ENCODE measurements around the gene COQ8A.

COQ8A gene

DNA sequence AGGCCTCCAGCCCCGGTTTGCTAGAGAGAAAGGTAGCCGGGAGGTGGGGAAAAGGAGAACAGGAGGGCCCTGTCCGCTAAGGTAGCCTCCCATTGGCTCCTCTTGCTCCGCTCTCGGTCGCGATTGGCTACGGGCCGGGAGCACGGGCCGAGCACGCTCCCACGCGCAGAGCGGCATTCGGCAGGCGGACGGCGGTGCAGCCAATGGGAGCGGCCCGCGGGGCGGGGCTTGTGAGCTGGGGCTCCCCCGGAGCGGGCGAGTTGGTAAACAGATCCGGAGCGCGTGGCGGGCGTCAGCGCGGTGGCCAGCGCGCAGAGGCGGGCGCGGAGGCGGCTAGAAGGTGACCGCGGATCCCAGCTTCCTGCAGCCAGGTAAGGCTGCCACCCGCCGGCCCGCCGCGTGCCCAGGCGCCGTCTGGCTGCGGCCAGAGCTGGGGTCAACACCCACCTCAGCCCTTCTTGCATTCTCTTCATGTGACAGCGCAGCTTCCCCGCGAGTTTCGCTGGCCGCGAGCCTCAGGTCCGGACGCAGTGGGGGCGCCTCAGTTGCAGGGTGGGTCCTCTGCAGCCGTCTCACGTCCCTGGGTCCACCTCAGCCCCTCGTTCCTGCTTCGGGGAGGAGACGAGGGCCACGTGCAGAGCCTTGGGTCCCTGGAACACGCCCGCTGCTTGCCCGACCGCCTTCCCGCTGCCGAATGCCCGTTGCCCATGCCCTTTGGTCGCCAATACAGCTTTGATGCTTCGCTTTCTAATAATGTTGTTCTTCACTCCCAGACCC lies at the start of gene COQ8A:
Gene COQ8A, plus strand, starts transcription at position 266 of the 777 bp plus-strand sequence. CDS start 21,092 bp downstream, outside the sequence.
- H3K27ac ChIP-seq: peak within 1 kb of the TSS; percentile 98
- TF ChIP-seq, protein P1, sequence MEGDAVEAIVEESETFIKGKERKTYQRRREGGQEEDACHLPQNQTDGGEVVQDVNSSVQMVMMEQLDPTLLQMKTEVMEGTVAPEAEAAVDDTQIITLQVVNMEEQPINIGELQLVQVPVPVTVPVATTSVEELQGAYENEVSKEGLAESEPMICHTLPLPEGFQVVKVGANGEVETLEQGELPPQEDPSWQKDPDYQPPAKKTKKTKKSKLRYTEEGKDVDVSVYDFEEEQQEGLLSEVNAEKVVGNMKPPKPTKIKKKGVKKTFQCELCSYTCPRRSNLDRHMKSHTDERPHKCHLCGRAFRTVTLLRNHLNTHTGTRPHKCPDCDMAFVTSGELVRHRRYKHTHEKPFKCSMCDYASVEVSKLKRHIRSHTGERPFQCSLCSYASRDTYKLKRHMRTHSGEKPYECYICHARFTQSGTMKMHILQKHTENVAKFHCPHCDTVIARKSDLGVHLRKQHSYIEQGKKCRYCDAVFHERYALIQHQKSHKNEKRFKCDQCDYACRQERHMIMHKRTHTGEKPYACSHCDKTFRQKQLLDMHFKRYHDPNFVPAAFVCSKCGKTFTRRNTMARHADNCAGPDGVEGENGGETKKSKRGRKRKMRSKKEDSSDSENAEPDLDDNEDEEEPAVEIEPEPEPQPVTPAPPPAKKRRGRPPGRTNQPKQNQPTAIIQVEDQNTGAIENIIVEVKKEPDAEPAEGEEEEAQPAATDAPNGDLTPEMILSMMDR (IDR thresholded peaks at IDR 0.05): peak; percentile 19
- no peaks in the 10 kb centered on the region for H3K36me3 ChIP-seq
- peak within 1 kb of the TSS; percentile 75 to 76 for H3K4me3 ChIP-seq (ENCODE audit: low read depth in 1 of 2, low read length in 1 of 2)
- peaks cover 23 to 25% of the 10 kb centered on the region in 2 experiments for H3K4me1 ChIP-seq (ENCODE audit: control insufficient read depth in 1 of 2, insufficient read depth in 1 of 2, low read depth in 1 of 2, low read length in 1 of 2)
- no peaks in the 10 kb centered on the region for H3K27me3 ChIP-seq
- H3K9me3 ChIP-seq: no peaks in the 10 kb centered on the region

DNA sequence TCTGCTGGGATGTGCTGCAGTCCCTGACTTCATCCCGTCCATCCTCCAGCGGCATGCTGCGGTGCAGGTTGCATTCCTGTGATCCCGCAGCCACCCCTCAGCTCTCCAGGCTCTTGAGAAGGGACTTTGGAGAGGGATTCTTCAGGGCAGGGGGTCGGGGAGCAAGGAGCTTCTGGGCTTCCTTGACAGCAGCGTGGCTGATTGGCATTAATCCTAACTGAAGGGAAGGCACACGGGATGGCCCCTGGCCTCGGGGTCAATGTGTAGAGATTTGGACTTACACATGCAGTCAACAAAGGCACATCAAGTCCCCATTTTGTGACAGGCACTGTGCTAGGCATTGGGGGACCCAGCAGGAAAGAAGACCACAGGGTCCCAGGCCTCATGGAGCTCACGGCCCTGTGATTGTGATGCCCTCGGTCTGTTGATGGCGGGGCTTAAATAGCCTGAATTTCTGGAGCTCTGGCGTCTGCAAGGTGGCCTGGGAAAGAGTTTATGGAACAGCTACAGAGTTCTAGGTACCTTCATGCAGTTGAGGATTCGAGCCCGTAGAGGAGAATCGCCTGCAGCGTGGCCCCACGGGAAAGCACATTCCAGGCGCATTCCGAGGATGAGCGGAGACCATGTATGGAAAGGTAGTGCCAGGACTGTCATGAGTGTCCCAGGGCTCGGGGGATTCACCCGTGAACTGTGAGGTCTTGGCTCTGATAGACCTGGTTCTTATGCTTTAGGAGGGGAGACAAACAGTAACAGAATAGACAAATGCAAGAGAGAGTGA lies 49.6 kb upstream of the COQ8A start:
- Histone ChIP-seq H3K4me3 (ENCODE audit: low read depth in 1 of 2, low read length in 1 of 2) (no peak overlapping the region), H3K4me1 (ENCODE audit: control insufficient read depth in 1 of 2, insufficient read depth in 1 of 2, low read depth in 1 of 2, low read length in 1 of 2) (no peaks in the 10 kb centered on the region), H3K9me3 (no peaks in the 10 kb centered on the region), H3K27me3 (no peaks in the 10 kb centered on the region), H3K27ac (no peak overlapping the region), H3K36me3 (no peaks in the 10 kb centered on the region)
- TF ChIP-seq, protein P1 (IDR thresholded peaks at IDR 0.05): no peak

DNA sequence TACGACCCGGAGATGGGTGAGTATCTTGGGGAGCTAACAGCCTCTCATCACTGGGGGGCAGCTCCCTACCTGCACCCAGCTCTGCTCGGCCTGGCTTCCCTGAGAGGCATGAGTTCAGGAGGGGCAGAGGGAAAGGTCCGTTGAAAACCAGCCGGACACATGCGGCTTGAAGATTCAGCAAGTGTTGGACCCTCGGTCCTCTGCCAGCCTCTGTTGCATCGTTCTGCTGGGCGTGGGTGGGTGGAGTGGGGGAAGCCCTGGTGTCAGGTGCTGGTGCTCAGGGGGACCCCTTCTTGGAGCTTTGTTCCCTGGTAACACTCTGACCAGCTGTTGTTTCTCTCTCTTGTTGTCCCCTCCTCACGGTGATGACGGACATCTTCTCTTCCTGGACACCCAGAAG lies 48.7 kb upstream of the COQ8A start:
- H3K27ac ChIP-seq: no peak overlapping the region
- no peak overlapping the region for H3K4me3 ChIP-seq (ENCODE audit: low read depth in 1 of 2, low read length in 1 of 2)
- H3K27me3 ChIP-seq: no peaks in the 10 kb centered on the region
- TF ChIP-seq, protein P1 (IDR thresholded peaks at IDR 0.05): no peak
- H3K36me3 ChIP-seq: no peaks in the 10 kb centered on the region
- H3K9me3 ChIP-seq: no peaks in the 10 kb centered on the region
- no peaks in the 10 kb centered on the region for H3K4me1 ChIP-seq (ENCODE audit: control insufficient read depth in 1 of 2, insufficient read depth in 1 of 2, low read depth in 1 of 2, low read length in 1 of 2)

DNA sequence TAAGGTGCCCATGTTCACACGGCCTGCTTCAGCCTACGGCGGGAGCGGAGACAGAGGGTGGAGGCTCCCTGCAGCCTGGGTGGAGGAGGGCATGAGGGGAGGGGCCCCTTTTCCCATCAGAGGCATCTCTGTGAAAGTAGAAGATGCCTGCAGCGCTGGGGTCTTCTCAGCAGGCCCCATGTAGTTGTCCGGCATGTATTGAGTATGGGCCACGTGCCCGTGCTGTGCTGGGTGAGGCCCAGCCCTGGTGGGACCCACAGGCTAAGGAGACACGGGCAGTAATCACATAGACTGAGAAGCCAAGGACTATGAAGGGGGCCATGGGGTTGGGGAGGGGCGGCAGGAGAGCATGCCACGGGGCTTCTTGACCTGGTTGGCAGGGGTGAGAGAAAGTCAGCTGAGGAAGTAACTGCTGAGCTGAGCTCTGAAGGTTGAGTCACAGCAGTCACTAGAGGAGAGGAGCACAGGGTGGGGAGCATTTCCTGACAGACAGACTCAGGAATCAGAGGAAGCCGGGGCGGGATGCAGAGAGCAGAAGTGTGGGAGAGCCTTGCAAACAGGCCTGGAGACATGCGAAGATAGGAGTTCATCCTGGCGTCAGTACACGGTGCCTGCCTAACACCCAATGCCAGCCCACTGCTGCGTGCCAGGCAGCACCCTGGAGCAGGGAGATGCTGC lies 48.1 kb upstream of the COQ8A start:
- Histone ChIP-seq H3K36me3 (no peaks in the 10 kb centered on the region), H3K9me3 (no peaks in the 10 kb centered on the region), H3K4me3 (ENCODE audit: low read depth in 1 of 2, low read length in 1 of 2) (no peak overlapping the region), H3K27ac (no peak overlapping the region), H3K27me3 (no peaks in the 10 kb centered on the region), H3K4me1 (ENCODE audit: control insufficient read depth in 1 of 2, insufficient read depth in 1 of 2, low read depth in 1 of 2, low read length in 1 of 2) (no peaks in the 10 kb centered on the region)
- TF ChIP-seq, protein P1 (IDR thresholded peaks at IDR 0.05): no peak

DNA sequence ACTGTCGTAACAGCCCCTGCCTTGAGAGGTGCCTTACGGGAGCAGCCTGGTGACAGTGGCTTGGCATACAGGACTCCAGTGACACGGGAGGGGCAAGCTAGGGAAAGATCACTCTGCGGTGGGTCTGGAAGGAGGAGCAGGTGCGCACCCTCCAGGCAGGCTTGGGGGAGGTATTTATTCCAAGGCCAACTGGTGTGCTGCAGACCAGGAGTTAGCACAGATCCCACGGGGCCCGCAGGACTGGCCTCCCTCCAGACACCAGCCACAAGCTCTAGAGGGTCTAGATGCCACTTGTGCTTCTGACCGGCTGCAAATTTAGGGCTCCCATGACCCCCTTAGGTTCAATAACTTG lies 47.6 kb upstream of the COQ8A start:
- no peaks in the 10 kb centered on the region for H3K4me1 ChIP-seq (ENCODE audit: control insufficient read depth in 1 of 2, insufficient read depth in 1 of 2, low read depth in 1 of 2, low read length in 1 of 2)
- TF ChIP-seq, protein P1 (IDR thresholded peaks at IDR 0.05): no peak
- H3K4me3 ChIP-seq (ENCODE audit: low read depth in 1 of 2, low read length in 1 of 2): no peak overlapping the region
- H3K27me3 ChIP-seq: no peaks in the 10 kb centered on the region
- H3K27ac ChIP-seq: no peak overlapping the region
- no peaks in the 10 kb centered on the region for H3K9me3 ChIP-seq
- H3K36me3 ChIP-seq: no peaks in the 10 kb centered on the region
